H1 (cell line): ENCODE results near the gene GTSE1. TPM values are rescaled to one million over a fixed set of nuclear protein-coding genes. Genes with fewer than 3 reads are reported as not detected.

Source experiments
- CTCF ChIA-PET: fragments of 300-600 bp; sonication (Branson Sonifier 250); formaldehyde crosslinking; loops from one replicate; lab custom pipeline; 2021; ENCODE audit not compliant: partially characterized antibody; lab: Charles Lee
- POLR2A ChIA-PET: fragments of 300-600 bp; sonication (Branson Sonifier 250); formaldehyde crosslinking; loops from one replicate; lab custom pipeline; 2021; ENCODE audit warnings: inconsistent platforms; ENCODE audit not compliant: partially characterized antibody; lab: Charles Lee
- DNase-seq, 2 experiments: peaks; one replicate each; pipeline versions ENCODE4 v3.0.0 to v3.0.0-alpha.2; 2010 to 2022; ENCODE audit warnings: low spot score in 2 of 2, low read depth in 1 of 2, mixed read lengths in 1 of 2
- FAIRE-seq: peaks from 2 replicates; lab custom pipeline; 2011; peaks lifted over from hg19 to GRCh38; lab: Jason Lieb, UNC
- H2AFZ ChIP-seq: 2 replicates; pipeline ENCODE4 v1.8.1; 2012; ENCODE audit warnings: low read length, inconsistent platforms
- H2AK5ac ChIP-seq: 2 replicates; pipeline ENCODE4 v1.6.1; 2013; ENCODE audit warnings: low read depth, low read length
- H2BK120ac ChIP-seq: replicated peaks from 2 replicates; pipeline ENCODE3; 2013; ENCODE audit warnings: low read depth, low read length, inconsistent platforms
- H2BK12ac ChIP-seq: 2 replicates; pipeline ENCODE4 v1.6.1; 2013; ENCODE audit warnings: low read depth, low read length
- H2BK15ac ChIP-seq: 2 replicates; pipeline ENCODE4 v1.6.1; 2013; ENCODE audit warnings: low read length
- H2BK20ac ChIP-seq: 2 replicates; pipeline ENCODE4 v1.6.1; 2013; ENCODE audit warnings: low read length
- H2BK5ac ChIP-seq: 2 replicates; pipeline ENCODE4 v1.6.1; 2013; ENCODE audit warnings: low read depth, low read length
- H3K14ac ChIP-seq: 2 replicates; pipeline ENCODE4 v1.6.1; 2013; ENCODE audit warnings: inconsistent platforms; ENCODE audit not compliant: insufficient read length
- H3K18ac ChIP-seq: 2 replicates; pipeline ENCODE4 v1.6.1; 2013; ENCODE audit warnings: low read length; ENCODE audit errors: extremely low read depth
- H3K23ac ChIP-seq: 2 replicates; pipeline ENCODE4 v1.6.1; 2013; ENCODE audit warnings: inconsistent platforms; ENCODE audit not compliant: insufficient read length
- H3K23me2 ChIP-seq: 2 replicates; pipeline ENCODE4 v1.6.1; 2013; ENCODE audit warnings: low read depth, low read length
- H3K27ac ChIP-seq: 2 replicates; pipeline ENCODE4 v1.6.1; 2011; ENCODE audit warnings: low read depth, low read length, inconsistent platforms
- H3K27me3 ChIP-seq, 4 experiments: replicated peaks in 1 of 4; 1 replicate in 1 of 4; 2 replicates in 3 of 4; pipeline versions ENCODE4 v1.6.1 to v1.8.1; 2011 to 2013; ENCODE audit warnings: low read length in 3 of 4, mild to moderate bottlenecking in 3 of 4, inconsistent platforms in 2 of 4, mixed read lengths in 2 of 4, moderate library complexity in 1 of 4; ENCODE audit not compliant: control insufficient read depth in 3 of 4, insufficient read depth in 3 of 4; ENCODE audit errors: extremely low read depth in 1 of 4
- H3K36me3 ChIP-seq, 4 experiments: 2 replicates each; pipeline versions ENCODE4 v1.6.1 to v1.8.1; 2011 to 2013; ENCODE audit warnings: mild to moderate bottlenecking in 4 of 4, low read length in 3 of 4, moderate library complexity in 2 of 4, control low read depth in 1 of 4, inconsistent platforms in 1 of 4; ENCODE audit not compliant: insufficient read depth in 4 of 4, control insufficient read depth in 2 of 4
- H3K4ac ChIP-seq: replicated peaks from 2 replicates; pipeline ENCODE3; 2013; ENCODE audit warnings: low read length, low read depth, mixed read lengths, inconsistent platforms; ENCODE audit not compliant: insufficient read length
- H3K4me1 ChIP-seq, 4 experiments: replicated peaks in 1 of 4; 1 replicate in 1 of 4; 2 replicates in 3 of 4; pipeline versions ENCODE4 v1.6.1 to v1.8.1; 2011 to 2013; ENCODE audit warnings: low read length in 3 of 4, inconsistent platforms in 2 of 4, mixed read lengths in 1 of 4; ENCODE audit not compliant: insufficient read depth in 4 of 4, control insufficient read depth in 3 of 4
- H3K4me2 ChIP-seq, 2 experiments: 2 replicates each; pipeline versions ENCODE4 v1.6.1 to v1.8.1; 2011 to 2013; ENCODE audit warnings: low read depth in 2 of 2, low read length in 2 of 2, control low read depth in 1 of 2, inconsistent platforms in 1 of 2, mild to moderate bottlenecking in 1 of 2; ENCODE audit not compliant: insufficient read depth in 1 of 2
- H3K4me3 ChIP-seq, 4 experiments: fragments of 200-600, 300-600 bp in 1 of 4; sonication (generic), shearing (Covaris generic), sonication (Bioruptor Twin) in 1 of 4; 2 replicates each; pipeline versions ENCODE4 v1.5.1 to v1.8.1; 2011 to 2016; ENCODE audit warnings: low read length in 4 of 4, low read depth in 3 of 4, control low read depth in 2 of 4, inconsistent platforms in 2 of 4, mild to moderate bottlenecking in 2 of 4, mixed read lengths in 1 of 4, moderate library complexity in 1 of 4; ENCODE audit not compliant: insufficient read depth in 2 of 4; ENCODE audit errors: extremely low read depth in 1 of 4
- H3K56ac ChIP-seq: replicated peaks from 2 replicates; pipeline ENCODE3; 2013; ENCODE audit warnings: low read depth, mild to moderate bottlenecking, mixed read lengths, low read length, inconsistent platforms; ENCODE audit not compliant: insufficient read length
- H3K79me1 ChIP-seq: 2 replicates; pipeline ENCODE4 v1.6.1; 2013; ENCODE audit warnings: low read depth, low read length, control low read depth
- H3K79me2 ChIP-seq, 2 experiments: 2 replicates each; pipeline versions ENCODE4 v1.6.1 to v1.8.1; 2012 to 2013; ENCODE audit warnings: low read length in 2 of 2, mild to moderate bottlenecking in 2 of 2, inconsistent platforms in 1 of 2; ENCODE audit not compliant: insufficient read depth in 2 of 2, control insufficient read depth in 1 of 2
- H3K9ac ChIP-seq, 4 experiments: replicated peaks in 1 of 4; 1 replicate in 1 of 4; 2 replicates in 3 of 4; pipeline versions ENCODE4 v1.6.1 to v1.8.1; 2011 to 2013; ENCODE audit warnings: low read depth in 3 of 4, low read length in 3 of 4, control low read depth in 2 of 4, mild to moderate bottlenecking in 2 of 4, moderate library complexity in 2 of 4, inconsistent platforms in 1 of 4; ENCODE audit errors: extremely low read depth in 1 of 4
- H3K9me3 ChIP-seq, 2 experiments: 2 replicates each; pipeline versions ENCODE4 v1.6.1 to v1.8.1; 2012 to 2013; ENCODE audit warnings: mild to moderate bottlenecking in 2 of 2, moderate library complexity in 2 of 2, control low read depth in 1 of 2, inconsistent platforms in 1 of 2, low read depth in 1 of 2, low read length in 1 of 2, mixed read lengths in 1 of 2; ENCODE audit not compliant: insufficient read depth in 2 of 2
- H4K20me1 ChIP-seq, 2 experiments: replicated peaks in 1 of 2; 2 replicates each; pipeline versions ENCODE3 to v1.8.1; 2011 to 2013; ENCODE audit warnings: inconsistent platforms in 2 of 2, low read length in 2 of 2, mild to moderate bottlenecking in 1 of 2; ENCODE audit not compliant: insufficient read depth in 2 of 2, control insufficient read depth in 1 of 2
- H4K5ac ChIP-seq: 2 replicates; pipeline ENCODE4 v1.6.1; 2013; ENCODE audit warnings: low read length, low read depth, mixed read lengths, inconsistent platforms; ENCODE audit not compliant: insufficient read length
- H4K8ac ChIP-seq: 2 replicates; pipeline ENCODE4 v1.8.0; 2013; ENCODE audit warnings: mild to moderate bottlenecking, moderate library complexity, low read length, inconsistent platforms; ENCODE audit not compliant: insufficient read depth; ENCODE audit errors: extremely low read depth
- H4K91ac ChIP-seq: replicated peaks from 2 replicates; pipeline ENCODE3; 2013; ENCODE audit warnings: low read length, mixed read lengths, inconsistent platforms; ENCODE audit not compliant: insufficient read length
- CHD1 ChIP-seq: IDR thresholded peaks from 2 replicates; pipeline ENCODE4 v1.6.1; 2012; ENCODE audit warnings: low read depth, low read length, improper control_type of control experiment
- POU5F1 ChIP-seq: IDR thresholded peaks from 2 replicates; pipeline ENCODE4 v1.6.1; 2011; ENCODE audit warnings: low read depth, mild to moderate bottlenecking, low read length, moderate library complexity
- WGBS, 2 experiments: shearing (Covaris generic) in 1 of 2; methylation state at CpG; one replicate each; pipeline versions ENCODE4 v1.1.6 to v1.1.7; 2013 to 2015; ENCODE audit warnings: low lambda C conversion rate in 2 of 2, mixed read lengths in 2 of 2, inconsistent platforms in 1 of 2, low coverage in 1 of 2, missing lambda C conversion rate in 1 of 2; ENCODE audit not compliant: insufficient replicate concordance in 2 of 2, insufficient coverage in 1 of 2, insufficient read length in 1 of 2; ENCODE audit errors: extremely low coverage in 1 of 2, missing lambda C conversion rate in 1 of 2; 5-methylcytosine and 5-hydroxymethylcytosine counted together
- polyA plus RNA-seq, 7 experiments: library from polyadenylated mRNA; depleted of rRNA in 3 of 7; stranded (reverse) in 5 of 7; unstranded in 2 of 7; fragments of >200 nt in 5 of 7; fragments of 200-250 nt in 2 of 7; gene quantifications; 1 replicate in 5 of 7; 2 replicates in 1 of 7; 4 replicates in 1 of 7; pipeline versions ENCODE4 v1.2.1 to v1.2.3, GENCODE V29; 2011 to 2013; ENCODE audit warnings: missing spikeins in 2 of 7, mixed read lengths in 2 of 7
- total RNA-seq: library from RNA; stranded (reverse); fragmentation: NEBNext Ultra II Directional; extraction: Animal tissue kit (Norgen Biotek cat#: 25700); gene quantifications from 2 replicates; pipeline ENCODE4 v1.2.1, GENCODE V29; 2021

Gene GTSE1
- total and polyA plus RNA-seq, 2 of the 8 experiments (the other 6 are each of a cell fraction or from before 2014, with no cell fraction given), result 17.5 to 38.6 TPM

- Histone ChIP-seq H2BK12ac (no peak overlapping the region), H3K4me3 (no peak overlapping the region), H2BK20ac (no peak overlapping the region), H3K14ac (no peak overlapping the region), H4K5ac (no peak overlapping the region), H3K79me2 (no peaks in the 10 kb centered on the region), H2BK5ac (no peak overlapping the region), H3K27me3 (no peaks in the 10 kb centered on the region), H3K27ac (0 out of 2 replicates have a peak overlapping the region, but pooled peaks have one; percentile 35), H2AFZ (no peak overlapping the region), H4K20me1 (peaks cover 13 to 21% of the 10 kb centered on the region in 2 experiments), H3K79me1 (0 out of 2 replicates have a peak, but pooled peaks cover 4% of the 10 kb centered on the region), H3K23me2 (no peaks in the 10 kb centered on the region), H3K9me3 (no peaks in the 10 kb centered on the region; a peak in 1 of 4 replicates), H2BK15ac (no peak overlapping the region), H4K8ac (no peak overlapping the region), H3K56ac (no peak overlapping the region), H3K4me2 (no peak overlapping the region), H3K4ac (no peak overlapping the region), H3K23ac (no peak overlapping the region), H3K36me3 (peaks cover 8 to 44% (median 32%) of the 10 kb centered on the region in 4 experiments; a peak in 7 of 8 replicates), H3K9ac (no peak overlapping the region), H2BK120ac (no peak overlapping the region), H3K18ac (no peak overlapping the region), H4K91ac (no peak overlapping the region), H3K4me1 (no peaks in the 10 kb centered on the region), H2AK5ac (no peak overlapping the region)
- WGBS, 2 experiments, result 94% methylated on average over 12 of the region's 12 CpGs; no CpG with 5 or more reads in 1 of the 2 experiments
- ChIA-PET POLR2A (interaction anchor here (1.1 to 1.9 kb wide), 2 partner anchors 16 to 28 kb away, joined by 3 to 4 read pairs; no protein-coding TSS in a partner anchor), CTCF (interaction anchor here (0.7 to 5.8 kb wide), 19 partner anchors 10 to 221 kb away, joined by 3 to 60 read pairs (median 4); partner anchors contain the start of gene CELSR1)
- no peak for TF ChIP-seq CHD1
- TF ChIP-seq POU5F1, result no peak
- FAIRE-seq (no peak), DNase-seq (no peak)
Observed at GRCh38 chr22:46355996-46356471, 59.4 kb downstream of the GTSE1 start.
